ENCODE data around the gene GMNN. TPM values are rescaled to one million over a fixed set of nuclear protein-coding genes. Genes with fewer than 3 reads are reported as not detected.
A peak's percentile ranks its signal among the peaks of the same experiment; 100 is the strongest.
"Not testable (repeated sequence)": the region's sequence is repeated elsewhere in the genome, so short reads cannot be mapped to it uniquely, and the experiment has no call there.

GMNN gene
- total RNA-seq (ENCODE audit: insufficient read depth, low replicate concordance) = 17.1 TPM

DNA sequence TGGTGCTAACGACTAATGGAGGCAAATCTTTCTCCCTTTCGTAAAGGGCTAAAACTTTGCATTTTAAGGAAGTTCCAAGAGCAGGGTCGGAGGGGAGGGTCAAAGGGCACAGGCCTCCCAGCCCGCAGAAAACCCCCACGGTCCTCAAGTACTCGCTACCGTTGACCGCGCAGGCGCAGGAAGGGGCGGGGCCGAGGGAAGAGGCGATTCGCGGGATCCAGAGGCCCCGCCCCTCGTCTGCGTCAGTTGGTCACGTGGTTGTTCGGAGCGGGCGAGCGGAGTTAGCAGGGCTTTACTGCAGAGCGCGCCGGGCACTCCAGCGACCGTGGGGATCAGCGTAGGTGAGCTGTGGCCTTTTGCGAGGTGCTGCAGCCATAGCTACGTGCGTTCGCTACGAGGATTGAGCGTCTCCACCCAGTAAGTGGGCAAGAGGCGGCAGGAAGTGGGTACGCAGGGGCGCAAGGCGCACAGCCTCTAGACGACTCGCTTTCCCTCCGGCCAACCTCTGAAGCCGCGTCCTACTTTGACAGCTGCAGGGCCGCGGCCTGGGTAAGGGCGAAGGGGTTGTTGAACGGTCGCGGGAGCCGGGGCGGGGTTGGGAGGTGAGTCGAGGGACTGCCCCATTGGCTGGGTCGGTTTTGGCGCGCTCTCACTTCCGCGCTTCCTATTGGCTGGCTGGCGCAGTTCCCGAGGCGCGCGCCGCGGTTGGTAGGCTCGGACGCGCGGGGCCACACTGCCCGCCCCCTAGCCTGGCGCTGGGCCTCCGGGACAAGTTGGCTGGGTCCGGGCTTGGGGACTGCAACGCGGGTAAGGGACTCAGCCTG is at the start of gene GMNN:
GMNN (plus strand) TSS at position 242 of the 824 bp plus-strand sequence. CDS start 2,310 bp downstream, outside the sequence.
- DNase-seq (ENCODE audit: low spot score) = peak; percentile 98

DNA sequence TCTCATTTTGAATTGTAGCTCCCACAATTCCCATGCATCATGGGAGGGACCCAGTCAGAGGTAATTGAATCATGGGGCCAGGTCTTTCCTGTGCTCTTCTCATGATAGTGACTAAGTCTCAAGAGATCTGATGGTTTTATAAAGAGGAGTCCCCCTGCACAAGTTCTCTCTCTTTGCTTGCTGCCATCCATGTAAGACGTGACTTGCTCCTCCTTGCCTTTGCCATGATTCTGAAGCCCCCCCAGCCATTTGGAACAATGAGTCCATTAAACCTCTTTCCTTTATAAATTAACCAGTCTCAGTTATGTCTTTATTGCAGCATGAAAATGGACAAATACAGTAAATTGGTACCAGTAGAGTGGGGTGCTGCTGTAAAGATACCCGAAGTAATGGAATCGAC is 44.1 kb upstream of the GMNN start:
- DNase-seq (ENCODE audit: low spot score) = not testable (repeated sequence)

DNA sequence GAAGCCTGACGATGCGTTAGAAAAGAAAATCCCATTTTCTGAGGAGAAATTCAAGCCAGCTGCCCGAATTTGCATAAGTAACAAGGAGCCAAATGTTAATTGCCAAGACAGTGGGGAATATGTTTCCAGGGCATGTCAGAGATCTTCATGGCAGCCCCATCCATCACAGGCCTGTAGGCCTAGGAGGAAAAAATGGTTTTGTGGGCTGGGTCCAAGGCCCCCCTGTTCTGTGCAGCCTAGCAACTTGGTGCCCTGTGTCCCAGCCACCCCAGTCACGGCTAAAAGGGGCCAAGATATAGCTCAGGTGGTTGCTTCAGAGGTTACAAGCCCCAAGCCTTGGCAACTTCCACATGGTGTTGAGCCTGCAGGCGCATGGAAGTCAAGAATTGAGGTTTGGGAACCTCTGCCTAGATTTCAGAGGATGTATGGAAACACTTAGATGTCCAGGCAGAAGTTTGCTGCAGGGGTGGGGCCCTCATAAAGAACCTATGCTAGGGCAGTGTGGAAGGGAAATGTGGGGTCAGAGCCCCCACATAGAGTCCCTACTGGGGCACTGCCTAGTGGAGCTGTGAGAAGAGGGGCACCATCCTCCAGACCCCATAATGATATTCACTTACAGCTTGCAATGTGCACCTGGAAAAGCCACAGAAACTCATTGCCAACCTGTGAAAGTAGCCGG is 43.1 kb upstream of the GMNN start:
- DNase-seq (ENCODE audit: low spot score) = not testable (repeated sequence)

GRCh38 chr6:24734166-24734565 is 40.6 kb upstream of the GMNN start:
- DNase-seq (ENCODE audit: low spot score) = no peak

DNA sequence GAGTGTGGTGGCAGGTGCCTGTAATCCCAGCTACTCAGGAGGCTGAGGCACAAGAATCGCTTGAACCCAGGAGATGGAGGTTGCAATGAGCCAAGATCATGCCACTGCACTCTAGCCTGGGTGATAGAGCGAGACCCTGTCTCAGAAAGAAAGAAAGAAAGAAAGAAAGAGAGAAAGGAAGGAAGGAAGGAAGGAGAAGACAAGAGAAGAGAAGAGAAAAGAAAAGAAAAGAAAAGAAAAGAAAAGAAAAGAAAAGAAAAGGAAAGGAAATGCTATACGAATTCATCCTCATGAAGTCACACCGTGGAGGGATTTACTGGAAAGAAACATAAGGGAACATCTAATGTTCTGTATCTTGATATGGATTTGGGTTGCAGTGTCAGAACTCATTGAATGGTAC is 40.0 kb upstream of the GMNN start:
- not testable (repeated sequence) for DNase-seq (ENCODE audit: low spot score)

DNA sequence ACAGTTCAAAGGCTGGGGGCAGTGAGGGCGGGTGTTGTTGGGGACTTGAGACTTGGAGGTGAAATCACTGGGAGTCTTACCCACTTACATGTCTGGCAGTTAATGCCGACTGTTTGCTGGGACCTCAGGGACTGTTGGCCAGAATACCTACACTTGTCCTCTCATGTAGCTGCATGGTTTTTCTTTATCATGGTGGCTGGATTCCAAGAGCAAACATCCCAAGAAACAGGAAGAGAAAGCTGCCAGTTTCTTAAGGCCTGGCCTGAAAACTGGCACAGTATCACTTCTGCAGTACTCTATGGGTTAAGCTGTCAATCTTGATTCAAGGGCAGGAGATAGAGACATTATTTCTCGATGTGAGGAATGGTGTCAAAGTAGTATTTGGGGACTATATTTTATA is 36.0 kb upstream of the GMNN start:
- DNase-seq (ENCODE audit: low spot score) = no peak

- no peak for DNase-seq (ENCODE audit: low spot score)
These were observed 33.9 kb upstream of the GMNN start for GRCh38 chr6:24740861-24741260.

GRCh38 chr6:24742216-24742738 is 32.5 kb upstream of the GMNN start:
- DNase-seq (ENCODE audit: low spot score) = no peak

DNA sequence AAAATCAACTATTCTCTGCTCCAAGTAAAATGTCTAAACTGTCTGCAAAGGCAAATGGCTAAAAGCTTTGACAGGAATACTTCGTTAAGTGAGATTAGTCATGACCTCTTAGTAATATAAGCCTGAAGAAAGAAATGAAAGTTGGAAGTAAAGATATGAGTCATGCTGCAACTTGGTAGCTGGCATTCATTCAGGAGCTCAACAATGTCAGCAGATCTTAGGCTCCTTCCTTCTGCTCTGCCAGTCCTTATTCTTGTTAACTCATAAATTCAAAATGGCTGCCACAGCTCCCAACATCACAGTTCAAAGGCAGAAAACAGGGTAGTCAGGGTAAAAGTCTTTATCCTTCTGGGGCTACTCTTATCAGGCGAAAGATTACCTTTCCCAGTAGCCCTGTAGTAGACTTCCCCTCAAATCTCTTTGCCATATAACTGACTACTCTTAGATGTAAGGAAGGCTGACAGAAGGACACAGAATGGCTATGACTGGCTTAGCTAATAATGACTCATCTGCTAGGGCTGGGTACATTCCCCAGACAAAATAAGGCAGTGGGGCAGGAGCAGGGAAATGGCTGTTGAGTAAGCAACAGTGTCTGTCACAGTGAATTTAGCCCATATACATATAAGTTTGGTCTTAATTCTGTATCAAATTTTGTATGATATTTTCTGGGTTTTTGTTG is 31.3 kb upstream of the GMNN start:
- peak; percentile 48 for DNase-seq (ENCODE audit: low spot score)

DNA sequence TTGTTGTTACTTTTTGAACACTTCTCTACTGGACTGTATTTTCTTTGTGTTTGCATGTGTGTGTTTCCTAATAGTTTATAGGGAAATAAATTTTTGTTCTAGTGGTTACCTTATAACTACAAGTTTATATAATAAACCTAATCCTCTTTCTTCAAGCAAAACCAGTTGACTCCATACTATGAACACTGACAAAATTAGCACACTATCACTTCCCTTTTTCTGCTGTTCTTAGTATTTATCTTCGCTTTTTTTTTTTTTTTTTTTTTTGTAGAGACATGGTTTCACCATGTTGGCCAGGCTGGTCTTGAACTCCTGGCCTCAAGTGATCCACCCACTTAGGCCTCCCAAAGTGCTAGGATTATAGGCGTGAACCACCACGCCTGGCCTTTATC is 30.8 kb upstream of the GMNN start:
- DNase-seq (ENCODE audit: low spot score) = no peak

DNA sequence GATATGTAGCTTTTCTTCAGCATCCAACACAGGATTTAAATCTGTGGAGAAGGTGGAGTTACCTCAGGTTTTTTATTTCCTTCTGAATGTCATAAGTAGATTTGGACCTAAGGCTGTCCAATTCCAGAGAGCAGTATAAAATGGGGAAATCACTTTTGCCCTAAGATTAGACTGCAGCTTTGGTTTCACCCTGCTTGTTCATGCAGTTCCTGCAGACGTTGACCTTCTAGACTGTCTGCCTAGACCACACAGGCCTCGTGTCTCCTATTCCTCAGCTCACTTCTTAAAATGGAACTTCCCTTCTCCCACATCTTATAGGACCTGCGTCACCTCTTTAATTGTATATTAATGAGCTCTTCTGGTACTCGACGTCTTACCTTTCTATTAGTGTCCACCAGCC is 29.8 kb upstream of the GMNN start:
- DNase-seq (ENCODE audit: low spot score) = peak; percentile 20

- DNase-seq (ENCODE audit: low spot score) = no peak
These were observed 25.4 kb upstream of the GMNN start for GRCh38 chr6:24749297-24749696.

DNA sequence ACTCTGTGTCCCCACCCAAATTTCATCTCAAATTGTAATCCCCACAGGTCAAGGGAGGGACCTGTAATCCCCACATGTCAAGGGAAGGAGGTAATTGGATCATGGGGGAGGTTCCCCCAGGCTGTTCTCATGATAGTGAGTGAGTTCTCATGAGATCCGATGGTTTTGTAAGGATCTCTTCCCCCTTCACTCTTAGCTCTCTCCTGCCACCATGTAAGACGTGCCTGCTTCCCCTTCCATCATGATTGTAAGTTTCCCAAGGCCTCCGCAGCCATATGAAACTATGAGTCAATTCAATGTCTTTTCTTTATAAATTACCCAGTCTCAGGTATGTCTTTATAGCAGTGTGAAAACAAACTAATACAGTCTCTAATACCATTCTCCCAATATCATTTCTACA is 23.9 kb upstream of the GMNN start:
- DNase-seq (ENCODE audit: low spot score) = not testable (repeated sequence)

DNA sequence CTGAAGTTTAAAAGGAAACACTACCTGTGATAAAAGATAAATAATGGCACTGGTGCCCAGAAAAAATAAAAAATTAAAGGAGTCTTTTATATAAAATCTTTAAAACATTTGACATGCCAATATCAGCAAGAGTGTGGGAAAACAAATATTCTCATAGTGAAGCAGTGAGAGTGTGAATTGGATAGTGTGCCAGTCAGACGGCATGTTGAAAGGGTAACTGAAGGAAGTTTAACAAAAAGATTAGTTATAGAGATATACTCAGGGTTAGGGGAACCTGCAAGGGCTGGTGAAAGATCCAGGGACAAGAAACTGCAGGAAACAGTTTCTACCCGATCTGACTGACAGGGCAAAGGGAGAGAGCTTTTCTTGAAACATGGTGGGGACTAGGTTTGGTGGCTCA is 22.2 kb upstream of the GMNN start:
- DNase-seq (ENCODE audit: low spot score) = no peak

DNA sequence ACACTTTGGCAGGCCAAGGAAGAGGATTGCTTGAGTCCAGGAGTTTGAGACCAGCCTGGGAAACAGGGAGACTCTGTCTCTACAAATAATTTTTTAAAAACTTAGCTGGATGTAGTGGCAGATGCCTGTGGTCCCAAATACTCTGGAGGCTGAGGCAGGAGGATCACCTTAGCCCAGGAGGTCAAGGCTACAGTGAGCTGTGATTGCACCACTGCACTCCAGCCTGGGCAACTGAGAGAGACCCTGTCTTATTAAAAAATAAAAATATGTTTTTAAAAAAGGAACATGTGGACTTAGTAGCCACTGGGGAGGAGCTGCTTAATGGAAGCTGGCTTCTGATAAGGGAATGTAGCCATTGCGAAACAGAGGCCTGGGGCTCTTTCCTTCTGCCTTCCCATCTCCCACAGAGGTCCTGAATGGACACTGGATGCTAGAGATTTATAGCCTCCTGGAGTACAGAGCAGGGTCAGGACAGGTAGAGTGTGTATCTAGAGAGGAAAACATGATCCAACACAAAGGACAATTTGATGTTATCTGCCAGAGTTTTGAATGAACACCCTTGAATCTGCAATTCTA is 21.7 kb upstream of the GMNN start:
- no peak for DNase-seq (ENCODE audit: low spot score)

GRCh38 chr6:24753545-24753944 is 21.2 kb upstream of the GMNN start:
- DNase-seq (ENCODE audit: low spot score) = no peak

DNA sequence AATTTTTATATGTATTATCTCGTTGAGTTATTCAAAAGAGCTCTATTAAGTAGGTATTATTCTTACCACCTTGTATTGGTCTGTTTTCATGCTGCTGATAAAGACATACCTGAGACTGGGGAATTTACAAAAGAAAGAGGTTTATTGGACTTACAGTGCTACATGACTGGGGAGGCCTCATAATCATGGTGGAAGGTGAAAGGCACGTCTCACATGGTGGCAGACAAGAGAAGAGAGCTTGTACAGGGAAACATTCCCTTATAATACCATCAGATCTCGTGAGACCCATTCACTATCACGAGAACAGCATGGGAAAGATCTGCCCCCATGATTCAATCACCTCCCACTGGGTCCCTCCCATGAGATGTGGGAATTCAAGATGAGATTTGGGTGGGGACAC is 20.4 kb upstream of the GMNN start:
- not testable (repeated sequence) for DNase-seq (ENCODE audit: low spot score)

GRCh38 chr6:24755279-24755678 is 19.5 kb upstream of the GMNN start:
- DNase-seq (ENCODE audit: low spot score) = no peak

- DNase-seq (ENCODE audit: low spot score) = no peak
These were observed 17.1 kb upstream of the GMNN start for GRCh38 chr6:24757611-24758010.

- DNase-seq (ENCODE audit: low spot score) = no peak
These were observed 15.0 kb upstream of the GMNN start for GRCh38 chr6:24759718-24760117.

GRCh38 chr6:24760210-24760609 is 14.5 kb upstream of the GMNN start:
- DNase-seq (ENCODE audit: low spot score) = no peak
